ENCODE measurements around the gene NUP214. TPM values are rescaled to one million over a fixed set of nuclear protein-coding genes. Genes with fewer than 3 reads are reported as not detected.

Gene NUP214
- total RNA-seq, 1 experiment from 2014 or later: 34.9 TPM

- in situ Hi-C loops (cut with HindIII; ENCODE audit: low pct_unique_long_range_greater_than_20kb, low sequenced_read_pairs): no loop called here
- no peak for ATAC-seq
- Histone ChIP-seq H3K9me3 (ENCODE audit: control insufficient read depth, insufficient read depth, low read depth, low read length) (no peaks in the 10 kb centered on the region), H3K4me3 (ENCODE audit: low read depth in 2 of 2, low read length in 2 of 2) (no peak overlapping the region), H3K36me3 (ENCODE audit: control insufficient read depth, insufficient read depth, low read length) (peaks cover 7% of the 10 kb centered on the region; the same call in 1 of the 2 replicates), H3K27ac (ENCODE audit: low read length) (no peak overlapping the region), H3K27me3 (ENCODE audit: control insufficient read depth, insufficient read depth, low read length) (no peaks in the 10 kb centered on the region), H3K4me1 (ENCODE audit: control insufficient read depth, insufficient read depth, low read length) (no peaks in the 10 kb centered on the region)
- TF ChIP-seq POLR2AphosphoS5 (IDR thresholded peaks at IDR 0.05; ENCODE audit: low read depth, low read length) (no peak), SIN3A (IDR thresholded peaks at IDR 0.05; ENCODE audit: borderline replicate concordance, insufficient read depth, low read depth, low read length) (no peak), TCF7L2 (IDR thresholded peaks at IDR 0.05; ENCODE audit: low read depth, low read length) (no peak), REST (IDR thresholded peaks at IDR 0.05; ENCODE audit: insufficient read depth in 1 of 2, low read depth in 2 of 2, low read length in 1 of 2) (no peak), CTCF (IDR thresholded peaks at IDR 0.05) (no peak)
- intact Hi-C loops (cut with micrococcal nuclease; ENCODE audit: unreplicated experiment): loop anchor here (2.0 kb wide), 1 partner anchor 156 kb away; no protein-coding TSS in a partner anchor
- POLR2A ChIA-PET: no interaction called here
- BruUV-seq (replicated peaks): no TSS peak
- CTCF ChIA-PET: interaction anchor here (0.5 to 1.4 kb wide), 3 partner anchors 10 to 157 kb away, joined by 4 to 5 read pairs (median 4); no protein-coding TSS in a partner anchor
- no peak for DNase-seq (ENCODE audit: low read depth, low spot score)
Measured at GRCh38 chr9:131178926-131179325, 53.5 kb downstream of the NUP214 start.

GRCh38 chr9:131179561-131180219, 54.3 kb downstream of the NUP214 start:
- DNase-seq (ENCODE audit: low read depth, low spot score) (no peak), ATAC-seq (no peak)
- no TSS peak for BruUV-seq (replicated peaks)
- H3K27me3 ChIP-seq (ENCODE audit: control insufficient read depth, insufficient read depth, low read length): no peaks in the 10 kb centered on the region
- POLR2A ChIA-PET: no interaction called here
- CTCF ChIA-PET: interaction anchor here (0.6 kb wide), 1 partner anchor 11 kb away, joined by 4 read pairs; no protein-coding TSS in a partner anchor
- no peak overlapping the region for H3K4me3 ChIP-seq (ENCODE audit: low read depth in 2 of 2, low read length in 2 of 2)
- TF ChIP-seq REST (IDR thresholded peaks at IDR 0.05; ENCODE audit: insufficient read depth in 1 of 2, low read depth in 2 of 2, low read length in 1 of 2): no peak
- H3K4me1 ChIP-seq (ENCODE audit: control insufficient read depth, insufficient read depth, low read length): no peaks in the 10 kb centered on the region
- no peaks in the 10 kb centered on the region for H3K9me3 ChIP-seq (ENCODE audit: control insufficient read depth, insufficient read depth, low read depth, low read length)
- H3K36me3 ChIP-seq (ENCODE audit: control insufficient read depth, insufficient read depth, low read length): peaks cover 7% of the 10 kb centered on the region; the same call in 1 of the 2 replicates
- no peak overlapping the region for H3K27ac ChIP-seq (ENCODE audit: low read length)
- in situ Hi-C loops (cut with HindIII; ENCODE audit: low pct_unique_long_range_greater_than_20kb, low sequenced_read_pairs): no loop called here
- intact Hi-C loops (cut with micrococcal nuclease; ENCODE audit: unreplicated experiment): loop anchor here (2.0 kb wide), 1 partner anchor 155 kb away; no protein-coding TSS in a partner anchor

Measured in Panc1 (cell line).